Thyroid gland (tissue), 4 donors: ENCODE data around the gene AURKB. TPM values are rescaled to one million over a fixed set of nuclear protein-coding genes. Genes with fewer than 3 reads are reported as not detected.
"Not testable (repeated sequence)": the region's sequence is repeated elsewhere in the genome, so short reads cannot be mapped to it uniquely, and the experiment has no call there.

Experiments used
- DNase-seq, 2 donors: peaks; one replicate each; pipeline ENCODE4 v3.0.0-alpha.2; 2019
- H3K27ac ChIP-seq, 3 donors: fragments of 200-600 bp; sonication (generic); 1 replicate in 2 of 3; 2 replicates in 1 of 3; pipeline ENCODE4 v1.5.1; 2016 to 2019; ENCODE audit warnings: mild to moderate bottlenecking in 1 of 3, moderate library complexity in 1 of 3
- H3K27me3 ChIP-seq: fragments of 200-600 bp; sonication (generic); one replicate; pipeline ENCODE4 v1.5.1; 2019
- H3K36me3 ChIP-seq, 2 donors: fragments of 200-600 bp; sonication (generic); one replicate each; pipeline ENCODE4 v1.5.1; 2016 to 2019
- H3K4me1 ChIP-seq, 2 donors: fragments of 200-600 bp; sonication (generic); one replicate each; pipeline ENCODE4 v1.5.1; 2017 to 2019
- H3K4me3 ChIP-seq, 3 donors: fragments of 200-600 bp; sonication (generic); replicated peaks in 1 of 3; 1 replicate in 2 of 3; 2 replicates in 1 of 3; pipeline ENCODE4 v1.5.1; 2016; ENCODE audit warnings: mild to moderate bottlenecking in 1 of 3
- H3K9me3 ChIP-seq: fragments of 200-600 bp; sonication (generic); one replicate; pipeline ENCODE4 v1.5.1; 2017
- POLR2A ChIP-seq, 2 donors: fragments of 450-650 bp; IDR thresholded peaks; one replicate each; pipeline ENCODE4 v1.6.1; 2017; ENCODE audit warnings: antibody characterized with exemption in 2 of 2, mild to moderate bottlenecking in 2 of 2, moderate library complexity in 1 of 2
- WGBS, 2 donors: methylation state at CpG; one replicate each; pipeline ENCODE4 v1.1.5; 2017; 5-methylcytosine and 5-hydroxymethylcytosine counted together
- intact Hi-C: fragments of 100-400 bp; cut with DNase I; formaldehyde crosslinking; loops from one replicate; pipeline ENCODE4 v1.15.1; 2023
- total RNA-seq, 4 donors: library from RNA; depleted of rRNA; stranded (reverse); fragments of >200 nt; gene quantifications; one replicate each; pipeline ENCODE4 v1.2.3, GENCODE V29; 2016
- TF ChIP-seq, protein P1 (sequence below), 6 experiments: fragments of 200-600 bp in 3 of 6; fragments of 450-650 bp in 3 of 6; sonication (generic) in 3 of 6; IDR thresholded peaks; one replicate each; pipeline ENCODE4 v1.5.1; 2016 to 2019; ENCODE audit warnings: antibody characterized with exemption in 6 of 6, mild to moderate bottlenecking in 2 of 6, inconsistent platforms in 1 of 6, moderate library complexity in 1 of 6

The AURKB gene
- total RNA-seq, 4 donors from 2014 or later: 6.0 TPM; not detected in 3

DNA sequence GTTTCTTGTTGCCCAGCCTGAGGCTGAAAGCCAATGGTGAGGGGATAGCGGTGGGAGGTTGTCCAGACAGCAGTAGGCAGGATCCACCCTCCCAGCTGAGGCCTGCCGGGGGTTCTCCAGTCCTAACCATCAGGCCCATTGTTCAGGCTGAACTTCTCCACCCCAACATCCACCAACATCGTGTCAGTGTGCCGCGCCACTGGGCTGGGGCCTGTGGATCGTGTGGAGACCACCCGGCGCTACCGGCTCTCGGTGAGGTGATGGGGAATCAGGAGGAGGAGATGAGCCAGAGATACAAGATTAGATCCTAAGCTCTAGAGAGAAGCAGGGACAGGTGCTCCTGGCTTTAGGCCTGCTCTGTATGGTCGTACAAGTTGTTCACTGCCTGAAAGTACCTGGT lies 44.5 kb upstream of the AURKB start:
- peaks cover under 1 to 2% of the 10 kb centered on the region in 2 donors for H3K4me1 ChIP-seq
- no peaks in the 10 kb centered on the region for H3K27me3 ChIP-seq
- intact Hi-C loops: loop anchor here (5.0 kb wide), 1 partner anchor 47 kb away; no protein-coding TSS in a partner anchor
- peaks cover 15 to 24% of the 10 kb centered on the region in 2 donors for H3K36me3 ChIP-seq
- no peak overlapping the region for H3K4me3 ChIP-seq
- DNase-seq: no peak
- no peak overlapping the region for H3K27ac ChIP-seq
- TF ChIP-seq, protein P1, sequence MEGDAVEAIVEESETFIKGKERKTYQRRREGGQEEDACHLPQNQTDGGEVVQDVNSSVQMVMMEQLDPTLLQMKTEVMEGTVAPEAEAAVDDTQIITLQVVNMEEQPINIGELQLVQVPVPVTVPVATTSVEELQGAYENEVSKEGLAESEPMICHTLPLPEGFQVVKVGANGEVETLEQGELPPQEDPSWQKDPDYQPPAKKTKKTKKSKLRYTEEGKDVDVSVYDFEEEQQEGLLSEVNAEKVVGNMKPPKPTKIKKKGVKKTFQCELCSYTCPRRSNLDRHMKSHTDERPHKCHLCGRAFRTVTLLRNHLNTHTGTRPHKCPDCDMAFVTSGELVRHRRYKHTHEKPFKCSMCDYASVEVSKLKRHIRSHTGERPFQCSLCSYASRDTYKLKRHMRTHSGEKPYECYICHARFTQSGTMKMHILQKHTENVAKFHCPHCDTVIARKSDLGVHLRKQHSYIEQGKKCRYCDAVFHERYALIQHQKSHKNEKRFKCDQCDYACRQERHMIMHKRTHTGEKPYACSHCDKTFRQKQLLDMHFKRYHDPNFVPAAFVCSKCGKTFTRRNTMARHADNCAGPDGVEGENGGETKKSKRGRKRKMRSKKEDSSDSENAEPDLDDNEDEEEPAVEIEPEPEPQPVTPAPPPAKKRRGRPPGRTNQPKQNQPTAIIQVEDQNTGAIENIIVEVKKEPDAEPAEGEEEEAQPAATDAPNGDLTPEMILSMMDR (IDR thresholded peaks at IDR 0.05): no peak
- no peak for TF ChIP-seq POLR2A (IDR thresholded peaks at IDR 0.05)
- H3K9me3 ChIP-seq: no peaks in the 10 kb centered on the region
- 96 to 98% methylated on average over 11 of the region's 11 CpGs for WGBS, 2 donors

DNA sequence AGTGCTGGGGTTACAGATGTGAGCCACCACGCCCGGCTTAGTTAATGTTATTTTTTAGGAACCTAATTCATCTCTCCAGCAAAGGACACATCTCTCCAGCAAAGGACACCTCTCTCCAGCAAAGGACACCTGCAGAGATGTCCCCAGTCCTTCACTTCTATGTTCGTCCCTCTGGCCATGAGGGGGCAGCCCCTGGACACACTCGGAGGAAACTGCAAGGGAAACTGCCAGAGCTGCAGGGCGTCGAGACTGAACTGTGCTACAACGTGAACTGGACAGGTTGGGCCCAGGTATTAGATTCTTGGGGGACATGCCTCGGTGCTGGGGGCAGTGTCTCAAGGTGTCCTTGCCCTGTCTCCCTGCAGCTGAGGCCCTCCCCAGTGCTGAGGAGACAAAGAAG lies 43.4 kb upstream of the AURKB start:
- H3K27me3 ChIP-seq: no peaks in the 10 kb centered on the region

DNA sequence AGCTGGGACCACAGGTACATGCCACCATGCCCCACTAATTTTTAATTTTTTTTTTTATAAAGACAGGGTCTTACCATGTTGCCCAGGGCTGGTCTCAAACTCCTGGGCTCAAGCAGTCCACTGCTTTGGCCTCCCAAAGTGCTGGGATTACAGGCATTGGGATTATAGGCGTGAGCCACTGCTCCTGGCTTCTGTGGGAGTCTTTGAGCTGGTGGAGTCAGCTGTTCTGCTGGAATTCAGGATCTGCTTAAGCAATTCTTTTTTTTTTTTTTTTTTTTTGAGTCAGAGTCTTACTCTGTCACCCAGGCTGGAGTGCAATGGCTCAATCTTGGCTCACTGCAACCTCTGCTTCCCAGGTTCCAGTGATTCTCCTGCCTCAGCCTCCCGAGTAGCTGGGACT lies 41.0 kb upstream of the AURKB start:
- intact Hi-C loops: loop anchor here (5.0 kb wide), 1 partner anchor 51 kb away; no protein-coding TSS in a partner anchor
- Histone ChIP-seq H3K4me1 (peaks cover 6 to 13% of the 10 kb centered on the region in 2 donors), H3K36me3 (peaks cover 11 to 13% of the 10 kb centered on the region in 2 donors)
- H3K4me3 ChIP-seq, H3K27me3 ChIP-seq, DNase-seq, H3K27ac ChIP-seq, H3K9me3 ChIP-seq: not testable (repeated sequence)
- 93% methylated on average over 2 of the region's 2 CpGs for WGBS, 2 donors

More for the DNA sequence above, 43.4 kb upstream of the AURKB start:
- TF ChIP-seq POLR2A (IDR thresholded peaks at IDR 0.05): no peak
- TF ChIP-seq, protein P1 (IDR thresholded peaks at IDR 0.05): peak in 2 of 6 experiments; percentile 17
- no peak overlapping the region for H3K27ac ChIP-seq
- no peak overlapping the region for H3K4me3 ChIP-seq
- WGBS, 2 donors: 73 to 78% methylated on average over 5 to 8 of the region's 8 CpGs
- H3K9me3 ChIP-seq: no peaks in the 10 kb centered on the region
- H3K4me1 ChIP-seq: peaks cover 6 to 8% of the 10 kb centered on the region in 2 donors
- peaks cover 11 to 24% of the 10 kb centered on the region in 2 donors for H3K36me3 ChIP-seq
- intact Hi-C loops: loop anchor here (5.0 kb wide), 1 partner anchor 48 kb away; no protein-coding TSS in a partner anchor
- DNase-seq: peak; percentile 21 to 40

DNA sequence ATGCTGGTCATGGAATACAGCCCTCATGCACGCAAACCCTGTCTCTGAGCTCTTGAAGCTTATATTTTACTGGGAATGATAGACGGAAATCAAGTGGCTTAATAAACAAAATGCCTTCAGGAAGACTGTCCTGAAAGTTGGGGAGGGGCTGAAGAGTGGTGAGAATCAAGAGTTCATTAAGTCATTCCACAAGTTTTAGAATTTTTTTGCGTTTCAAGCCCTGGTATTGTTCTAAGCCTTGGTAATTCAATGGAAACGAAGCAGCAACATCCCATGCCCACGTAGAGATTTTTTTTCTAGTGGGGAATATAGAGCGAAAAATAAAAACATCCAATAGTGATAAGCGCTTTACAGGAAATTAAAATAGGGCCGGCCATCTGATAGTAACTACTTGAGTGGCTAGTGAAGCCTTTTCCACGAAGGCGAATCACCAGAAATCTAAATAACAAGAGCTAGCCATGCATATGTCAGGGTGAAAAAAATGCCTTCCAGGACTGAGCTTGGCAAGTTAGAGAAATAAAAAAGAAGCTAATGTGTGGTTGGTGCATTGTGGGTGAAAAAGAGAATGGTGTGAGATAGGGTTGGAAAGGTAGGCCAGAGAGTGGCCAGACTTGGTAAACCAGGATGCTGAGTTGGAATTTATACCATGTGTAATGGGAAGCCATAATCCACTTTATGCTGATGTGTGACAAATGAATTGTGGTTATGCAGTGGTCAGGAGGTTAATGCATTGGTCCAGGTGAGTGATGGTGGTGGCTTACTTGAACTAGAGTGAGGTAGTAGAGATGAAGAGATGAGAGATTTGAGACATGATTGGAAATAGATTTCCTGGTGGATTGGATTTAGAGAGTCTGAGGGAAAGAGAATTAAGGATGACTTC lies 39.5 kb upstream of the AURKB start:
- Histone ChIP-seq H3K27ac (peak overlapping the region in 2 of 3 donors; percentile 87 to 94), H3K9me3 (no peaks in the 10 kb centered on the region), H3K4me3 (peak overlapping the region; percentile 12 to 71 (median 13)), H3K27me3 (no peaks in the 10 kb centered on the region), H3K36me3 (peaks cover 0 to 7% of the 10 kb centered on the region in 2 donors), H3K4me1 (peaks cover 6 to 13% of the 10 kb centered on the region in 2 donors)
- no peak for DNase-seq
- TF ChIP-seq POLR2A (IDR thresholded peaks at IDR 0.05): no peak
- TF ChIP-seq, protein P1 (IDR thresholded peaks at IDR 0.05): no peak
- intact Hi-C loops: loop anchor here (5.0 kb wide), 1 partner anchor 52 kb away; no protein-coding TSS in a partner anchor
- WGBS, 2 donors: 11 to 13% methylated on average over 10 of the region's 10 CpGs

DNA sequence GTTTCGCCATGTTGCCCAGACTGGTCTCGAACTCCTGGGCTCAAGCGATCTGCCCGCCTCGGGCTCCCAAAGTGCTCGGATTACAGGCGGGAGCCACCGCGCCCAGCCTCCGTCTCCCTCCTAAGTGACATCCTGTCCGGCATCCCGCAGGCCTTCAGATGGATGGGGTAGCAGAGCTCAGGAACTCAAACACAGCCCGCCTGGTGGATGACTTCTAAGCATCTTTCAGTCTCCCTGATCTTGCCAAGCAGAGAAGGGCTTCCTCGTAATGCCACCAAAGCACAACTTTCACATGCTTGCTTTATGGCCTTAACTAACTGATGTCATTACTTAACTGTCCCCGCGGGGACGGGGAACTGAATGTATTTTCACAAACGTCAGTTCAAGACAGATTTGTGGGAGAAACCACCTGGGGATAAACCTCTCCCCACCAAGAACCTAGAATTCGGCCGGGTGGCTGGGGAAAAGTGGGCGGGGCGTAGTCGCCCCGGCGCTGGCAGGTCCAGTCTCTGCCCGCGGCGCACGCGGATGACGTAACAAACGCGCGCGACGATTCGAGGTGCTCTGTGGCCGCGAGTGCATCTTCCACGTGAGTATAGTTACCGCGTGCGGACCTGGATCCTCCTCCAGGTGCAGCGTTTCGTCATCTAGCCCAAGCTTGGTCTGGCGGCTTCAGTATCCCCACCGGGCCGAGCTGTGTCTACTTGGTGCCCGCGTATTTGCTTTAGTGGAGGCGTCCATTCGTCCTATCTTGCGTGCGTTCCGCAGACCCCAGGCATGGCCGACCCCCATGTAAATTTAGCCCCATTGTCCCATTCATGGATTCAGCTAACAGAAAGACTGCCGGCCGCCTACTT lies 38.6 kb upstream of the AURKB start, which contains the start of gene PFAS:
TSS of gene PFAS (plus strand) at position 539 of the 857 bp plus-strand sequence. CDS start 4,649 bp downstream, outside the sequence.
- intact Hi-C loops: no loop called here

More for the DNA sequence above, 38.6 kb upstream of the AURKB start, which contains the start of gene PFAS:
- WGBS, 2 donors: 0% methylated on average over 25 to 36 of the region's 58 CpGs
- Histone ChIP-seq H3K4me3 (peak within 1 kb of the TSS; percentile 12 to 71 (median 13)), H3K27ac (peak within 1 kb of the TSS; percentile 87 to 98 (median 94)), H3K4me1 (peaks cover 6 to 13% of the 10 kb centered on the region in 2 donors), H3K27me3 (no peaks in the 10 kb centered on the region), H3K9me3 (no peaks in the 10 kb centered on the region), H3K36me3 (no peaks in the 10 kb centered on the region)
- TF ChIP-seq, protein P1 (IDR thresholded peaks at IDR 0.05): peak in 1 of 6 experiments; percentile 9
- TF ChIP-seq POLR2A (IDR thresholded peaks at IDR 0.05): peak in 1 of 2 donors; percentile 71
- peak; percentile 96 for DNase-seq
